ENCODE data around the gene BPIFA3.

GRCh38 chr20:33178726-33179125 lies 38.4 kb upstream of the BPIFA3 start:
- no peak for TF ChIP-seq FOXA1 (IDR thresholded peaks at IDR 0.05)
- TF ChIP-seq FOXM1 (IDR thresholded peaks at IDR 0.05; ENCODE audit: borderline replicate concordance), result no peak
- no peak for TF ChIP-seq SP1 (IDR thresholded peaks at IDR 0.05)
- TF ChIP-seq CTBP1 (IDR thresholded peaks at IDR 0.05; ENCODE audit: borderline replicate concordance), result no peak
- TF ChIP-seq TARDBP (IDR thresholded peaks at IDR 0.05), result no peak

Data from HEK293T (cell line).